Tibial artery (tissue), 4 donors: Measurements from ENCODE around the gene CRABP2.

Experiments used
- DNase-seq, 2 donors: peaks; one replicate each; pipeline ENCODE4 v3.0.0-alpha.2; 2019
- H3K27ac ChIP-seq, 2 donors: fragments of 200-600 bp; sonication (generic) in 1 of 2; 1 replicate in 1 of 2; 2 replicates in 1 of 2; pipeline ENCODE4 v1.5.1; 2018 to 2019; ENCODE audit warnings: mild to moderate bottlenecking in 1 of 2
- H3K27me3 ChIP-seq, 2 donors: fragments of 200-600 bp; sonication (generic) in 1 of 2; one replicate each; pipeline versions ENCODE4 v1.5.1 to v1.6.0; 2016 to 2019
- H3K36me3 ChIP-seq, 3 donors: fragments of 200-600 bp; sonication (generic) in 2 of 3; one replicate each; pipeline ENCODE4 v1.5.1; 2016 to 2019; ENCODE audit warnings: mild to moderate bottlenecking in 2 of 3
- H3K4me1 ChIP-seq, 4 donors: fragments of 200-600 bp; sonication (generic) in 2 of 4; 1 replicate in 3 of 4; 2 replicates in 1 of 4; pipeline ENCODE4 v1.5.1; 2016 to 2019
- H3K4me3 ChIP-seq, 2 donors: fragments of 200-600 bp; sonication (generic) in 1 of 2; 1 replicate in 1 of 2; 2 replicates in 1 of 2; pipeline ENCODE4 v1.5.1; 2018 to 2019; ENCODE audit warnings: mild to moderate bottlenecking in 2 of 2
- H3K9me3 ChIP-seq, 3 donors: fragments of 200-600 bp; sonication (generic) in 1 of 3; one replicate each; pipeline ENCODE4 v1.5.1; 2016 to 2019
- CTCF ChIP-seq, 2 experiments: fragments of 200-600 bp in 1 of 2; fragments of 450-650 bp in 1 of 2; IDR thresholded peaks; one replicate each; pipeline ENCODE4 v1.5.1; 2017 to 2019; ENCODE audit warnings: antibody characterized with exemption in 2 of 2, mild to moderate bottlenecking in 1 of 2, moderate library complexity in 1 of 2
- intact Hi-C: fragments of 100-400 bp; cut with DNase I; formaldehyde crosslinking; loops from one replicate; pipeline ENCODE4 v1.15.0; 2023; ENCODE audit warnings: low total_unique reads

Gene CRABP2

DNA sequence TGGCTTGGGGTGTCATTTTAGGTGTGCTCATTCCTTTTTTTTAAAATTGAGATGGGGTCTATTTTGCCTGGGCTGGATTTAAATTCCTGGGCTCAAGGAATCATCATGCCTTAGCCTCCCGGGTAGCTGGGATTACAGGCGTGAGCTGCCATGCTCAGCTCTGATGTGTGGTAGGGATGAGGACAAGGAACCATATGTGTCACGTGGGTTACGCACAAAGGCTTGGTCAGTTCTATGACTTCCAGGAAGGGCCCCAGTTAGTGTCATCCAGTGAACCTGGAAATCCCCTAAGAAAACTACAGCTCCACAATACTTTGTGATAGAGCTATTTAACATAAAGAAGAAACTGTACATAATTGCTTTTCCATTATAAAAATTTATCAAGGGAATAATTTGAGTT lies 16.2 kb upstream of the CRABP2 start:
- H3K4me1 ChIP-seq = peaks cover 0 to 26% (median 22%) of the 10 kb centered on the region in 4 donors

DNA sequence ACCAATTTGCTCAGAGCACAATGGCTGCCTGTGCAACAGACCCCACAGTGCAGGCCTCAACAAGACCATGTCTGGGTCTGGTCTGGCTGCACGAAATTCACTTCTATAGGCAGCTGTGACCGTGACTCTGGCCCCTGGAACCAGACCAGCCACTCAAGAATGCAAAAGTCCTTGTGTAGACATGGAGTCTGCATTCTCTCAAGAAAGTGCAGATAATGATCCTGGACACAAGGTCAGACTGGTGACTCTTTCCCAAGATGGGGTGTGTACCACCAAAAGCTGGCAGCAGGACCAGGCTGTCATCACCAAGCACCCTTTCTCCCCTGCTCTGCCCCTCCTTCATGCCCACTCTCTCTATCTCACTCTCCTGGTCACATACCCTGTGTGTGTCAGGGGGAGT lies 15.7 kb upstream of the CRABP2 start:
- H3K4me1 ChIP-seq = peaks cover 0 to 22% (median 18%) of the 10 kb centered on the region in 4 donors
- no peaks in the 10 kb centered on the region for H3K9me3 ChIP-seq
- TF ChIP-seq CTCF (IDR thresholded peaks at IDR 0.05) = no peak
- H3K27me3 ChIP-seq = no peaks in the 10 kb centered on the region
- intact Hi-C loops = no loop called here
- peaks cover 30 to 55% (median 46%) of the 10 kb centered on the region in 3 donors for H3K36me3 ChIP-seq
- DNase-seq = no peak
- no peak overlapping the region for H3K27ac ChIP-seq
- H3K4me3 ChIP-seq = no peak overlapping the region

More for the DNA sequence above, 16.2 kb upstream of the CRABP2 start:
- intact Hi-C loops = no loop called here
- no peaks in the 10 kb centered on the region for H3K27me3 ChIP-seq
- H3K27ac ChIP-seq = no peak overlapping the region
- no peaks in the 10 kb centered on the region for H3K9me3 ChIP-seq
- H3K36me3 ChIP-seq = peaks cover 30 to 55% (median 46%) of the 10 kb centered on the region in 3 donors
- no peak overlapping the region for H3K4me3 ChIP-seq
- no peak for TF ChIP-seq CTCF (IDR thresholded peaks at IDR 0.05)
- no peak for DNase-seq

DNA sequence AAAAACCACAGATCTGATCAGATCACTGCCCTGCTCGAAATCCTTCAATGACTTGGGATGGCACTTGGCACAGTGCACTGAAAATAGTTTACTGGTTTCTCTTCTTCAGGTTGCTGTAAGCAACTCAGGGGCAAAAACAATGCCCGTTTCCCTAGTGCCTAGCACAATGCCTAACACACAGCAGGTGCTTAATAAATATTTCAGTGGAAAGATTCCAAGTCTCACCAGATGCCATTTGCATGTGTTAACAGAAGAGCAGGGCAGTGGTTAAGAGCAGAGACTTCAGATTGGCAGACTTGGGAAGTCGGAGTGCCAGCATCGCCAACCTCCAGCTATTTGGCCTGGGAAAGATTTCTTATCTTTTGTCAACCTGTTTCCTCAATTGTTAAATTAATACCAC lies 12.0 kb upstream of the CRABP2 start:
- no peak for DNase-seq
- intact Hi-C loops = no loop called here
- peaks cover 8 to 35% (median 18%) of the 10 kb centered on the region in 3 donors for H3K36me3 ChIP-seq

GRCh38 chr1:156714830-156715229 lies 9.4 kb upstream of the CRABP2 start:
- TF ChIP-seq CTCF (IDR thresholded peaks at IDR 0.05) = no peak
- Histone ChIP-seq H3K27ac (no peak overlapping the region), H3K4me3 (no peak overlapping the region), H3K27me3 (no peaks in the 10 kb centered on the region), H3K4me1 (peaks cover 0 to 22% (median 6%) of the 10 kb centered on the region in 4 donors), H3K36me3 (peaks cover 0 to 11% (median 0%) of the 10 kb centered on the region in 3 donors), H3K9me3 (no peaks in the 10 kb centered on the region)
- intact Hi-C loops = no loop called here
- no peak for DNase-seq

More for the DNA sequence above, 12.0 kb upstream of the CRABP2 start:
- H3K9me3 ChIP-seq = no peaks in the 10 kb centered on the region
- no peaks in the 10 kb centered on the region for H3K27me3 ChIP-seq
- peaks cover 0 to 4% (median 0%) of the 10 kb centered on the region in 4 donors for H3K4me1 ChIP-seq
- H3K27ac ChIP-seq = no peak overlapping the region
- TF ChIP-seq CTCF (IDR thresholded peaks at IDR 0.05) = no peak
- no peak overlapping the region for H3K4me3 ChIP-seq

DNA sequence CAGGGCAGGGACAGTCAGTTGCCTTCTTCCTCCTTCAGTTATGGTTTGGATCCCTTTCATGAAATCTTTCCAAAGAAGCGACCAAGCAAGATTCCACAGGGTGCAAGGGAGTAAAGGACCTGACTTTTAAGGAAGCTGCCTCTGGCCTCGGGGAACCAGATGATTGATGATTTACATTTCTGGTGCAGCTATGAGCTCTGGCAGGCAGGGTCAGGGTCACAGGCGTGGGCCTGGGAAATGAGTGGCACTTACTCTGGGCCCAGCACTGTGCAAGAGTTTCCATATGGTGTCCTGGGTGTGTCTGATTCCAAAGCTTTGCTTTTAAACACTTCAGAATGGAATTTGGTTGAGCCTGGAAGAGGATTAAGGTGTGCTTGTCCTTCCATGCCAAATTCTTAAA lies 7.2 kb upstream of the CRABP2 start:
- intact Hi-C loops = no loop called here
- no peak overlapping the region for H3K27ac ChIP-seq
- no peak for DNase-seq

More for the DNA sequence above, 7.2 kb upstream of the CRABP2 start:
- Histone ChIP-seq H3K27me3 (no peaks in the 10 kb centered on the region), H3K9me3 (no peaks in the 10 kb centered on the region), H3K4me3 (no peak overlapping the region), H3K36me3 (peaks cover 0 to 10% (median 0%) of the 10 kb centered on the region in 3 donors), H3K4me1 (peaks cover 0 to 43% (median 13%) of the 10 kb centered on the region in 4 donors)
- no peak for TF ChIP-seq CTCF (IDR thresholded peaks at IDR 0.05)
